Skeletal muscle satellite cell (primary cell): ENCODE results near the gene ENDOU.

Experiments
- H3K27me3 ChIP-seq: 2 replicates; pipeline ENCODE4 v1.7.0; 2013; ENCODE audit warnings: low read length; ENCODE audit not compliant: control insufficient read depth, insufficient read depth
- H3K36me3 ChIP-seq: 2 replicates; pipeline ENCODE4 v1.7.0; 2013; ENCODE audit warnings: mild to moderate bottlenecking, control low read depth, low read length; ENCODE audit not compliant: insufficient read depth
- H3K4me1 ChIP-seq: 2 replicates; pipeline ENCODE4 v1.7.0; 2013; ENCODE audit warnings: low read length; ENCODE audit not compliant: control insufficient read depth, insufficient read depth
- H3K4me2 ChIP-seq: 2 replicates; pipeline ENCODE4 v1.7.0; 2013; ENCODE audit warnings: mild to moderate bottlenecking, low read length
- H3K4me3 ChIP-seq: 2 replicates; pipeline ENCODE4 v1.7.0; 2013; ENCODE audit warnings: low read length
- H3K9ac ChIP-seq: 2 replicates; pipeline ENCODE4 v1.7.0; 2013; ENCODE audit warnings: mild to moderate bottlenecking, low read depth, low read length, moderate library complexity
- H3K9me3 ChIP-seq: replicated peaks from 2 replicates; pipeline ENCODE4 v1.7.0; 2013; ENCODE audit warnings: mild to moderate bottlenecking, control low read depth, low read length

ENDOU gene

GRCh38 chr12:47746523-47746922, 21.2 kb upstream of the ENDOU start:
- Histone ChIP-seq H3K4me1 (peaks cover 4% of the 10 kb centered on the region), H3K9me3 (no peaks in the 10 kb centered on the region), H3K9ac (no peak overlapping the region), H3K4me3 (no peak overlapping the region), H3K36me3 (no peaks in the 10 kb centered on the region), H3K27me3 (peaks cover 10% of the 10 kb centered on the region), H3K4me2 (no peak overlapping the region)

GRCh38 chr12:47746073-47746472, 20.8 kb upstream of the ENDOU start:
- Histone ChIP-seq H3K4me2 (no peak overlapping the region), H3K4me3 (no peak overlapping the region), H3K4me1 (peaks cover 8% of the 10 kb centered on the region), H3K36me3 (no peaks in the 10 kb centered on the region), H3K27me3 (peaks cover 10% of the 10 kb centered on the region), H3K9ac (no peak overlapping the region), H3K9me3 (no peaks in the 10 kb centered on the region)

- H3K27me3 ChIP-seq: peaks cover 10% of the 10 kb centered on the region
- no peak overlapping the region for H3K9ac ChIP-seq
- no peak overlapping the region for H3K4me3 ChIP-seq
- peaks cover 11% of the 10 kb centered on the region for H3K4me1 ChIP-seq
- H3K4me2 ChIP-seq: no peak overlapping the region
- H3K36me3 ChIP-seq: no peaks in the 10 kb centered on the region
- H3K9me3 ChIP-seq: no peaks in the 10 kb centered on the region
Observed at GRCh38 chr12:47745485-47746041, 20.3 kb upstream of the ENDOU start.

- Histone ChIP-seq H3K9me3 (no peaks in the 10 kb centered on the region), H3K4me1 (peaks cover 11% of the 10 kb centered on the region), H3K9ac (no peak overlapping the region), H3K4me3 (no peak overlapping the region), H3K27me3 (peaks cover 10% of the 10 kb centered on the region), H3K4me2 (no peak overlapping the region), H3K36me3 (no peaks in the 10 kb centered on the region)
Observed at GRCh38 chr12:47744778-47745436, 19.6 kb upstream of the ENDOU start.

GRCh38 chr12:47744005-47744651, 18.8 kb upstream of the ENDOU start:
- Histone ChIP-seq H3K9ac (no peak overlapping the region), H3K36me3 (no peaks in the 10 kb centered on the region), H3K27me3 (peaks cover 10% of the 10 kb centered on the region), H3K9me3 (no peaks in the 10 kb centered on the region), H3K4me2 (no peak overlapping the region), H3K4me3 (no peak overlapping the region), H3K4me1 (peaks cover 11% of the 10 kb centered on the region)

GRCh38 chr12:47743311-47743860, 18.1 kb upstream of the ENDOU start:
- peaks cover 11% of the 10 kb centered on the region for H3K4me1 ChIP-seq
- H3K4me3 ChIP-seq: no peak overlapping the region
- H3K27me3 ChIP-seq: peaks cover 10% of the 10 kb centered on the region
- H3K4me2 ChIP-seq: no peak overlapping the region
- H3K36me3 ChIP-seq: no peaks in the 10 kb centered on the region
- H3K9ac ChIP-seq: no peak overlapping the region
- no peaks in the 10 kb centered on the region for H3K9me3 ChIP-seq

- no peak overlapping the region for H3K9ac ChIP-seq
- H3K27me3 ChIP-seq: peaks cover 10% of the 10 kb centered on the region
- H3K4me3 ChIP-seq: no peak overlapping the region
- no peak overlapping the region for H3K4me2 ChIP-seq
- no peaks in the 10 kb centered on the region for H3K36me3 ChIP-seq
- H3K4me1 ChIP-seq: peaks cover 15% of the 10 kb centered on the region
- no peaks in the 10 kb centered on the region for H3K9me3 ChIP-seq
Observed at GRCh38 chr12:47742253-47742825, 17.0 kb upstream of the ENDOU start.

GRCh38 chr12:47741340-47741703, 16.0 kb upstream of the ENDOU start:
- Histone ChIP-seq H3K27me3 (peaks cover 10% of the 10 kb centered on the region), H3K9ac (no peak overlapping the region), H3K36me3 (no peaks in the 10 kb centered on the region), H3K4me3 (no peak overlapping the region), H3K4me1 (peaks cover 25% of the 10 kb centered on the region), H3K9me3 (no peaks in the 10 kb centered on the region), H3K4me2 (no peak overlapping the region)

GRCh38 chr12:47740606-47741339, 15.5 kb upstream of the ENDOU start:
- Histone ChIP-seq H3K9me3 (no peaks in the 10 kb centered on the region), H3K9ac (no peak overlapping the region), H3K4me1 (peaks cover 30% of the 10 kb centered on the region), H3K36me3 (no peaks in the 10 kb centered on the region), H3K4me2 (no peak overlapping the region), H3K27me3 (peaks cover 10% of the 10 kb centered on the region), H3K4me3 (no peak overlapping the region)

GRCh38 chr12:47739979-47740378, 14.7 kb upstream of the ENDOU start:
- H3K4me2 ChIP-seq: no peak overlapping the region
- H3K27me3 ChIP-seq: peaks cover 6% of the 10 kb centered on the region
- H3K4me3 ChIP-seq: no peak overlapping the region
- no peaks in the 10 kb centered on the region for H3K36me3 ChIP-seq
- H3K9ac ChIP-seq: no peak overlapping the region
- peaks cover 38% of the 10 kb centered on the region for H3K4me1 ChIP-seq
- no peaks in the 10 kb centered on the region for H3K9me3 ChIP-seq

- Histone ChIP-seq H3K36me3 (no peaks in the 10 kb centered on the region), H3K27me3 (no peaks in the 10 kb centered on the region), H3K4me3 (no peak overlapping the region), H3K9ac (no peak overlapping the region), H3K4me2 (no peak overlapping the region), H3K9me3 (no peaks in the 10 kb centered on the region), H3K4me1 (peaks cover 41% of the 10 kb centered on the region)
Observed at GRCh38 chr12:47739297-47739696, 14.0 kb upstream of the ENDOU start.
